ENCODE data around the gene ABLIM3.

Gene ABLIM3

DNA sequence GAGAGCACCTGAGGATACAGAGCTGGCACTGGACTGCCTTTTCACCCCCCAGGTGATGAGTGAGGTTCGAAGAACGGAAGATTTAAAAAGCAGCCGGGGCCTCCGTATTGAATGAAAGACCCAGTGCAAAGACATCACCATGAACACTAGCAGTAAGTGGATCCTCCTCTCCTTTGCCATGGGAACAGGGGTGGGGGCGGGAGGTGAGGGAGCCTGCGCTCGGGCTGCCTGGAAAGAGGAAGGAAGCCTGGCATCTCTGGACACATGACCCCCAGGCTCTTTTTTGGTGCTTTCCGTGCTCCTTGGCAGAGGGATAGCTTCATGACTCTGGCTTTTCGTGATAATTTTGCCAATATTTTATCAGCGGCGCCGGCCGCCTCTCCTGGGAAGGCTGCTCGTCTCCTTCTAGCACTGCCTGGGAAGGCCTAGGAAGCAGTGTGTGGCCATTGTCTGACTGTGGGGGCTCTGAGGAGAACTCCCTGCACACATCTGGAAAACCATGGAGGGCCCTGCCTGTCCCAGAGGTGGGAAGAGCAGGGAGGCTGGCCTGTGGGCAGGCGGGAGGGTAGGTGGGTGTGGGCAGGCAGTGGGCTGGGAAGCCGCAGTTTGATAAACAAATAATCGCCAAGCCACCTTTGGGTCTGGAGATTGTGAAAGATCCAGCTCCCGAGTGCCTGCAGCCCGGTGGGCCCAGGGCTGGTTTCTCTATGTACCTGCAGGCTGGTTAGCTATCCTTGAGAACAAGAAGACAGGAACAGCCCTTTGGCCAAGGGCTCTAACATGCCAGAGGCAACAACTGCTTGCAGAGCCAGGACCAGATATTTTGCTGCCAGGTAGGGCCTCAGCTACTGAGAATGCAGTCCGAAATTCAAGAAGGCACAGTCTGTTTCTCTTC lies 911 bp downstream of the ABLIM3 start:
- TF ChIP-seq ZNF274 (IDR thresholded peaks at IDR 0.05; ENCODE audit: low read depth, low read length), result no peak
- H3K4me3 ChIP-seq (ENCODE audit: low read length), result no peak overlapping the region

GRCh38 chr5:149143470-149143869 lies 2.2 kb downstream of the ABLIM3 start:
- TF ChIP-seq ZNF274 (IDR thresholded peaks at IDR 0.05; ENCODE audit: low read depth, low read length), result no peak
- no peak overlapping the region for H3K4me3 ChIP-seq (ENCODE audit: low read length)

DNA sequence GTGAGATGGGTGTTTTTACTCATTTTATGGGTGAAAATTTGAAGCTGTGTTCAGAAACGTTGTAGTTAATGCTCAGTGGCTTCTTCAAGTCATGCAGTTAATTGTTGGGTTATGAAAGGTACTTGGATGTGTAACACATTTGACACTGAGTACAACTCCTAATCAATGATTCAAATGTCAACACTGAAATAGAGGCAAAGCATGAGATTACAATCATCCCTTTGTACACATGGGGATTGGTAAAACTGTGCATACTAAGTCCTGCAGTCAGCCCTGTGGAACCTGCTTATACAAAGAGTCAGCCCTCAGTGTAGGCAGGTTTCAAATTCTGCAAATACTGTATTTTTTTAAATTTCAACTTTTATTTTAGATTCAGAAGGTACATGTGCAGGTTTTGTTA lies 3.3 kb downstream of the ABLIM3 start:
- TF ChIP-seq ZNF274 (IDR thresholded peaks at IDR 0.05; ENCODE audit: low read depth, low read length), result no peak
- no peak overlapping the region for H3K4me3 ChIP-seq (ENCODE audit: low read length)

DNA sequence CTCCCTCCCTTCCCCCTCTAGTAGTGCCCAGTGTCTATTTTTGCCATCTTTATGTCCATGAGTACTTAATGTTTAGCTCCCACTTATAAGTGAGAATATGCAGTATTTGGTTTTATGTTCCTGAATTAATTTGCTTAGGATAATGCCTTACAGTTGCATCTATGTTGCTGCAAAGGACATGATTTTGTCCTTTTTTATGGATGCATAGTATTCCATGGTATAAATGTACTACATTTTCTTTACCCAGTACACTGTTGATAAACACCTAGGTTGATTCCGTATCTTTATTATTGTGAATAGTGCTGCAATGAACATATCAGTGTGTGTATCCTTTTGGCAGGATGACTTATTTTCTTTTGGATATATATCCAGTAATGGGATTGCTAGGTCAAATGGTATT lies 3.8 kb downstream of the ABLIM3 start:
- TF ChIP-seq ZNF274 (IDR thresholded peaks at IDR 0.05; ENCODE audit: low read depth, low read length), result no peak
- no peak overlapping the region for H3K4me3 ChIP-seq (ENCODE audit: low read length)

GRCh38 chr5:149147676-149148075 lies 6.4 kb downstream of the ABLIM3 start:
- no peak overlapping the region for H3K4me3 ChIP-seq (ENCODE audit: low read length)
- no peak for TF ChIP-seq ZNF274 (IDR thresholded peaks at IDR 0.05; ENCODE audit: low read depth, low read length)

DNA sequence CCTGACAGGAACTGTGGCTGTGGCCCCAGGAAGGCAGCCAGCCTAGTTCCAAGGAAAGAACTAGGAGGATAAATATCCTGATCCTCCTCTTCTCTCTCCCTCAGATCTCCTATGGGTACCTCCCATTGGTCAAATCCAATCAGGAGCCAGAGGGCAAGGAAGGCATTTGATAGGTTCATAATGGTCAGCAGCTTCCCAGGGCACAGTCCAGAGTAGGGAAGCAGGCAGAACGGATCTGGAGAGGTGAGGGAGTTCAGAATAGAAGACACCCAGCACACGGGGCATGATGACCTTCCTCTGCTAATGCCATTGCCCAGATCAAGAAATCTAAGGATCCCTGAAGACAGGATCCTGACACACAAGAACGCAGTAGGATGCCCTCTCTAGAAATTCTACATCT lies 8.6 kb downstream of the ABLIM3 start:
- TF ChIP-seq ZNF274 (IDR thresholded peaks at IDR 0.05; ENCODE audit: low read depth, low read length), result no peak
- no peak overlapping the region for H3K4me3 ChIP-seq (ENCODE audit: low read length)

DNA sequence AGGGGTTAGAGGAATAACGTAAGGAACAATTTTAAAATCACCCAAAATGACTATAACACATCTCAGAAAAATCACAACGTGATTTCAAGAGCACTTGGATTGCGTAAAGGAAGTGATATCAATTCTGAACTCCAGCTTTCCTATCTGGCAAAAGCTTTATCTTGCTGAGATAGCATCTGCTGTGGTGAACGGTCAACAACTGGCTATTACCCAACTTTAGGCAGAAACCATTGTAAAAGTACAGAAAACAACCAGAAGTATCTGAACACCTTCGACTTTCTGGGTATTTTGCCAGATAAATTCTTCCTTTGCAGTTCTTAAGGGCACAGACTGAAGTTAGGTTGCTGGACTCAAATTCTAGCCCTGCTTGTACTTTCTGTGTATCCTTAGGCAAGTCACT lies 9.2 kb downstream of the ABLIM3 start:
- H3K4me3 ChIP-seq (ENCODE audit: low read length), result no peak overlapping the region
- TF ChIP-seq ZNF274 (IDR thresholded peaks at IDR 0.05; ENCODE audit: low read depth, low read length), result no peak

GRCh38 chr5:149151717-149152116 lies 10.4 kb downstream of the ABLIM3 start:
- no peak overlapping the region for H3K4me3 ChIP-seq (ENCODE audit: low read length)
- TF ChIP-seq ZNF274 (IDR thresholded peaks at IDR 0.05; ENCODE audit: low read depth, low read length), result no peak

DNA sequence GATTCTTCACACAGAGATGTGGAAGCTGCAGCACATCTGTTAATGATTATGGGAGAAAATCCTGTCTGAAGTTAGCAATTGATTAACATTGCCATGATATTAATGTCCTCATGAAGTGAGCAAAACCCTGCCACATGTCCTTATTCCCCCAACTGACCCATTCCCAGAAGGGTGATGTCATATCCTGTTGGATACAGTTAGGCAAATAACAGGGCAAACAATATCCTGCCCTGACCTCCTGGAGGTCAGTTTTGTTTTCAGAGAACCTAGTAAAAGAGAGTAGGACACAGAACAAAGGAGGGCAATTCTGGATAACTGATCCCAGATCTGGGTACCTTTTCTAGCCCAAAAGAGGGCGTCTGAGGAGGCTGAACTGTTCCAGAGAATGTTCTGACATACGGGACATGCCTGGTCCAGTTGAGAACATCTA lies 11.0 kb downstream of the ABLIM3 start:
- TF ChIP-seq ZNF274 (IDR thresholded peaks at IDR 0.05; ENCODE audit: low read depth, low read length), result no peak

DNA sequence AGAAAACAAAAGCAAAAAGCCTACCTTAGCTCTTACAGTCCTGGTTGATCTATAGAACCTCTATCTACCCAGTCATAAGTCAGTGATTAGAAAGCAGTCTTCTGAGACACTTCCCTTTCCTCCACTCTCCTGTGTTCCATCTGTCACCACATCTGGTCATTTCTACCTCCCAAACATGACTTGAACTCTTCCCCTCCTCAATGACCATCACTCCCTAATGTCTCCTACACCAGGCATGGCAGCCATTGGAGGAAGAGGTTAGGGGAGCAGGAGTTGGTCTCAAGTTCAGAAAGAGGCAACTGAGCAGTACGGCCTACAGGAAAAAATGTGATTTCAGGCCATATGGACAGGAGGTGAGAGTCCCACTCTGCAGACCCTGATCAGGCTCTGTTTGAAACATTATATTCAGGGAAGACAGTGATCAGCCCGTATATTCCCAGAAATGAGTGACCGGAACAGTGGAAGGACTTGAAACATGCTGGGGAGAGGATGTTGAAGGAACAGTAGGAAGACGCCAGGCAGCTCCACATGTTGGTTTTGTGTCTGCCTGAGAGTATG lies 12.0 kb downstream of the ABLIM3 start:
- no peak for TF ChIP-seq ZNF274 (IDR thresholded peaks at IDR 0.05; ENCODE audit: low read depth, low read length)
- H3K4me3 ChIP-seq (ENCODE audit: low read length), result no peak overlapping the region

More for the DNA sequence above, 11.0 kb downstream of the ABLIM3 start:
- H3K4me3 ChIP-seq (ENCODE audit: low read length), result no peak overlapping the region

- TF ChIP-seq ZNF274 (IDR thresholded peaks at IDR 0.05; ENCODE audit: low read depth, low read length), result no peak
- no peak overlapping the region for H3K4me3 ChIP-seq (ENCODE audit: low read length)
Measured at GRCh38 chr5:149153751-149154610, 12.7 kb downstream of the ABLIM3 start.

GRCh38 chr5:149154650-149155049 lies 13.4 kb downstream of the ABLIM3 start:
- no peak overlapping the region for H3K4me3 ChIP-seq (ENCODE audit: low read length)
- no peak for TF ChIP-seq ZNF274 (IDR thresholded peaks at IDR 0.05; ENCODE audit: low read depth, low read length)

DNA sequence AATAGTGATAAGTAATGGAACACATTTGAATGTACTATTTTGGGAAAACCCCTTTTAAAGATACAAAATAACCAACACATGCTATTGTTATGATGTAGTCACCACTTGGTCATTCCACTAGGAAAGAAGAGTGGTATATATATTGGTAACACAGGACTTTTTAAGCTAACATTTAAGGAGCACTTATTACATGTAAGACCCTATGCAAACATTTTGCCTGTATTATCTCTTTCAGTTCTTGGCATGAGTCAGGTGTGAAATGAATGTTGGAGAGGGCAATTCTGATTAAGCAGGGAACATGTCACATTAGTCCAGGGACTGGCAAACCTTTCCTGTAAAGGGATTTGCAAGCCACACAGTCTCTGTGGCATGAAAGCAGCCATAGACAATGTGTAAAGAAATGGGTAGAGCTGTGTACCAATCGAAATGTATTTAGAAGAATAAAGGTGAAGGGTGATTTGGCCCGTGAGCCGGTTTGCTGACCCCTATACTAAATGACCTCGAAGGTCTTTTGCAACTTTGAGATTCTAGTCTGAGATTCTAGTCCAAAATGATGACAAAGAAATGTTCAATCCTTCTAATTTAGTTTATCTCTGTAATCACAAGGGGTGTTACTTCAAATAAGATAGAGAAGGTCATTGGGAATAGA lies 15.3 kb downstream of the ABLIM3 start:
- no peak overlapping the region for H3K4me3 ChIP-seq (ENCODE audit: low read length)
- no peak for TF ChIP-seq ZNF274 (IDR thresholded peaks at IDR 0.05; ENCODE audit: low read depth, low read length)

DNA sequence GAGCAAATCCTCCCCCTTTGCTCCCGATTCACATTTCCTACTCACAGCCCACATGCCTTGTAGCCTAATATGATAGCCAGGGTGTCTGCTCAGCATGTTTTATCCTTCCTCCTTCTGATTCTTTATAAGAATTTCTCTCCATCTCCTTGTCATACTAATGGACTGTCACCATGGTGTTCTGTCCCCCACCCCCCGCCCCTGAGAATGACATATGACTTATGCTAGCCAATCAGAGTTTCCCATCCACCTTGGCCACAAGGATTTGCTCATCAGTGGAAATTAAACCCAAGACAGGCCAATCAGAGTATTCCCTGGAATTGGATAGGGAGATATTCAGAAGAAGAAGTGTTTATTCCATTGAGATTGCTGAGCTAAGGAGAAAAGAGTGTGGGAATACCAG lies 16.0 kb downstream of the ABLIM3 start:
- no peak overlapping the region for H3K4me3 ChIP-seq (ENCODE audit: low read length)
- TF ChIP-seq ZNF274 (IDR thresholded peaks at IDR 0.05; ENCODE audit: low read depth, low read length), result no peak
